ENCODE data around the gene SELENOM.
"Not testable (repeated sequence)": the region's sequence is repeated elsewhere in the genome, so short reads cannot be mapped to it uniquely, and the experiment has no call there.

Gene SELENOM

GRCh38 chr22:31073125-31073524 lies 34.2 kb downstream of the SELENOM start:
- not testable (repeated sequence) for DNase-seq

GRCh38 chr22:31069691-31070314 lies 37.6 kb downstream of the SELENOM start:
- DNase-seq: not testable (repeated sequence)

- DNase-seq: no peak
These were observed 38.4 kb downstream of the SELENOM start for GRCh38 chr22:31068970-31069369.

GRCh38 chr22:31064369-31064768 lies 43.0 kb downstream of the SELENOM start:
- no peak for DNase-seq

- no peak for DNase-seq
These were observed 44.7 kb downstream of the SELENOM start for GRCh38 chr22:31062566-31063230.

- DNase-seq: not testable (repeated sequence)
These were observed 47.7 kb downstream of the SELENOM start for GRCh38 chr22:31059663-31060062.

GRCh38 chr22:31056986-31057599 lies 50.3 kb downstream of the SELENOM start:
- DNase-seq: no peak

- DNase-seq: no peak
These were observed 51.7 kb downstream of the SELENOM start for GRCh38 chr22:31055635-31056159.

GRCh38 chr22:31055117-31055634 lies 52.2 kb downstream of the SELENOM start:
- DNase-seq: no peak
